Aorta (tissue), 5 donors: ENCODE measurements around the gene EIF3L. TPM values are rescaled to one million over a fixed set of nuclear protein-coding genes. Genes with fewer than 3 reads are reported as not detected.
A peak's percentile ranks its signal among the peaks of the same experiment; 100 is the strongest.

ENCODE experiments used
- ATAC-seq: fragments of 200-7000 bp; cut with Tn5 transposase; one replicate; pipeline ENCODE4 v1.9.1; 2022; ENCODE audit warnings: moderate library complexity; ENCODE audit not compliant: low FRiP score
- DNase-seq, 2 donors: peaks; one replicate each; pipeline ENCODE4 v3.0.0-alpha.2; 2020
- H3K27ac ChIP-seq, 2 donors: one replicate each; pipeline ENCODE4 v1.5.1; 2013; ENCODE audit warnings: low read length in 2 of 2, mild to moderate bottlenecking in 2 of 2, moderate library complexity in 2 of 2, control low read depth in 1 of 2, inconsistent platforms in 1 of 2, low read depth in 1 of 2
- H3K27me3 ChIP-seq, 2 donors: one replicate each; pipeline ENCODE4 v1.6.1; 2013; ENCODE audit warnings: control low read depth in 1 of 2, low read length in 1 of 2, mild to moderate bottlenecking in 1 of 2, moderate library complexity in 1 of 2; ENCODE audit not compliant: insufficient read depth in 2 of 2, control insufficient read depth in 1 of 2
- H3K36me3 ChIP-seq, 2 donors: one replicate each; pipeline ENCODE4 v1.6.1; 2013; ENCODE audit warnings: control low read depth in 1 of 2, low read length in 1 of 2, mild to moderate bottlenecking in 1 of 2; ENCODE audit not compliant: insufficient read depth in 2 of 2, control insufficient read depth in 1 of 2
- H3K4me1 ChIP-seq, 2 donors: one replicate each; pipeline ENCODE4 v1.6.1; 2013; ENCODE audit warnings: low read length in 2 of 2, control low read depth in 1 of 2, mild to moderate bottlenecking in 1 of 2, moderate library complexity in 1 of 2; ENCODE audit not compliant: insufficient read depth in 2 of 2, control insufficient read depth in 1 of 2
- H3K4me3 ChIP-seq, 2 donors: one replicate each; pipeline ENCODE4 v1.5.1; 2013; ENCODE audit warnings: low read length in 2 of 2, control low read depth in 1 of 2, mild to moderate bottlenecking in 1 of 2
- H3K9me3 ChIP-seq: one replicate; pipeline ENCODE4 v1.6.1; 2013; ENCODE audit warnings: mild to moderate bottlenecking, low read length; ENCODE audit not compliant: control insufficient read depth
- WGBS, 2 donors: extraction: QIAGEN DNeasy Blood & Tissue Kit; methylation state at CpG; one replicate each; pipeline ENCODE4 v1.1.7; 2013; 5-methylcytosine and 5-hydroxymethylcytosine counted together
- intact Hi-C, 2 donors: fragments of 100-400 bp; cut with DNase I; formaldehyde crosslinking; loops; one replicate each; pipeline versions ENCODE4 v1.14.2 to v1.15.0; 2022
- polyA plus RNA-seq, 2 donors: library from polyadenylated mRNA; stranded (reverse); fragments of 200-250 nt; gene quantifications; one replicate each; pipeline ENCODE4 v1.2.3, GENCODE V29; 2013
- total RNA-seq, 2 donors: library from RNA; stranded (reverse); fragmentation: NEBNext Ultra II Directional; extraction: Animal tissue kit (Norgen Biotek cat#: 25700); gene quantifications; one replicate each; pipeline ENCODE4 v1.2.1, GENCODE V29; 2021
- donor health status: healthy with polysubstance abuse.
- donor health status: Bipolar disorder and iron deficiency.
- donor health status: DM: no; HTN: no; CAD: no.
- donor health status: DM: no; HTN: no; CAD: no.
- donor health status: DM: yes; HTN: yes; CAD: no.

EIF3L gene
- total and polyA plus RNA-seq, 4 donors = 276 to 366 (median 331) TPM

DNA sequence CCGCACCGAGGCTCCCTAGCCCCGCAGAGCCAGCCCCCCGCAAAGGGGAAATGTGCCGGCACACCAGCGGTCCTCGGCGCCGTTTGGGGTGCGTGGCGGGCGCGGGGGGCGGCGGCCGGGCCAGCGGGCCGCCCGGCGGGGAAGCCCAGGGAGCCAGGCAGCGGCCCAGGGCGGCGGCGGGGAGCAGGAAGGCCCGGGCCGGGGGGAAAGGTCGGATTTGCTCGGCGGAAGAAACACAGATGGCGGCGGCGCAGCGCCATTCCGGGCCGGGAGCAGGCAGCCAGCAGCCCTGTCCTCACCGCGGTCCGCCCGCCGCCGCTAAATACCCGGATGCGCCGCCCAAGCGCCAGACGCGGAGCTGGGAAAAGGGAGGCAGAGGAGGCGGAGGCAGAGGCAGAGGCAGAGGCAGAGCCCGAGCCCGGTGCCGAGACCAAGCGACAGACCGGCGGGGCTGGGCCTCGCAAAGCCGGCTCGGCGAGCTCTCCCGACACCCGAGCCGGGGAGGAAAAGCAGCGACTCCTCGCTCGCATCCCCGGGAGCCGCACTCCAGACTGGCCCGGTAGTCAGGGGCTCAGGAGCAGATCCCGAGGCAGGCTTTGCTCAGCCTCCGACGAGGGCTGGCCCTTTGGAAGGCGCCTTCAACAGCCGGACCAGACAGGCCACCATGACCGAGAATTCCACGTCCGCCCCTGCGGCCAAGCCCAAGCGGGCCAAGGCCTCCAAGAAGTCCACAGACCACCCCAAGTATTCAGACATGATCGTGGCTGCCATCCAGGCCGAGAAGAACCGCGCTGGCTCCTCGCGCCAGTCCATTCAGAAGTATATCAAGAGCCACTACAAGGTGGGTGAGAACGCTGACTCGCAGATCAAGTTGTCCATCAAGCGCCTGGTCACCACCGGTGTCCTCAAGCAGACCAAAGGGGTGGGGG is 44.1 kb upstream of the EIF3L start:
- peak overlapping the region; percentile 49 to 53 for H3K27ac ChIP-seq
- H3K4me1 ChIP-seq = peaks cover 0 to 4% of the 10 kb centered on the region in 2 donors
- intact Hi-C loops = loop anchor here in 1 of 2 donors (5.0 kb wide), 1 partner anchor 147 kb away; the partner anchor contains the start of genes C22orf23 and POLR2F
- H3K36me3 ChIP-seq = no peaks in the 10 kb centered on the region
- 1 to 3% methylated on average over 73 to 87 of the region's 87 CpGs for WGBS, 2 donors
- peak; percentile 83 for ATAC-seq
- H3K9me3 ChIP-seq = no peaks in the 10 kb centered on the region
- no peaks in the 10 kb centered on the region for H3K27me3 ChIP-seq
- H3K4me3 ChIP-seq = peak overlapping the region; percentile 30 to 75
- DNase-seq = peak; percentile 94 to 97

GRCh38 chr22:37805810-37806277 is 43.4 kb upstream of the EIF3L start:
- H3K36me3 ChIP-seq = no peaks in the 10 kb centered on the region
- peak overlapping the region; percentile 1 to 32 for H3K4me3 ChIP-seq
- 15 to 19% methylated on average over 10 of the region's 10 CpGs for WGBS, 2 donors
- H3K27me3 ChIP-seq = no peaks in the 10 kb centered on the region
- H3K9me3 ChIP-seq = no peaks in the 10 kb centered on the region
- ATAC-seq (no peak), DNase-seq (no peak)
- peaks cover 0 to 4% of the 10 kb centered on the region in 2 donors for H3K4me1 ChIP-seq
- H3K27ac ChIP-seq = peak overlapping the region in 1 of 2 donors; percentile 49
- intact Hi-C loops = loop anchor here in 1 of 2 donors (5.0 kb wide), 1 partner anchor 146 kb away; the partner anchor contains the start of genes C22orf23 and POLR2F

- H3K27ac ChIP-seq = no peak overlapping the region
- intact Hi-C loops = loop anchor here in 1 of 2 donors (5.0 kb wide), 1 partner anchor 146 kb away; the partner anchor contains the start of genes C22orf23 and POLR2F
- ATAC-seq (no peak), DNase-seq (no peak)
- no peaks in the 10 kb centered on the region for H3K36me3 ChIP-seq
- peaks cover 0 to 4% of the 10 kb centered on the region in 2 donors for H3K4me1 ChIP-seq
- H3K27me3 ChIP-seq = no peaks in the 10 kb centered on the region
- no peaks in the 10 kb centered on the region for H3K9me3 ChIP-seq
- H3K4me3 ChIP-seq = peak overlapping the region; percentile 32 to 42
- 0 to 1% methylated on average over 19 of the region's 19 CpGs for WGBS, 2 donors
Measured at GRCh38 chr22:37806409-37807333, 42.5 kb upstream of the EIF3L start.

DNA sequence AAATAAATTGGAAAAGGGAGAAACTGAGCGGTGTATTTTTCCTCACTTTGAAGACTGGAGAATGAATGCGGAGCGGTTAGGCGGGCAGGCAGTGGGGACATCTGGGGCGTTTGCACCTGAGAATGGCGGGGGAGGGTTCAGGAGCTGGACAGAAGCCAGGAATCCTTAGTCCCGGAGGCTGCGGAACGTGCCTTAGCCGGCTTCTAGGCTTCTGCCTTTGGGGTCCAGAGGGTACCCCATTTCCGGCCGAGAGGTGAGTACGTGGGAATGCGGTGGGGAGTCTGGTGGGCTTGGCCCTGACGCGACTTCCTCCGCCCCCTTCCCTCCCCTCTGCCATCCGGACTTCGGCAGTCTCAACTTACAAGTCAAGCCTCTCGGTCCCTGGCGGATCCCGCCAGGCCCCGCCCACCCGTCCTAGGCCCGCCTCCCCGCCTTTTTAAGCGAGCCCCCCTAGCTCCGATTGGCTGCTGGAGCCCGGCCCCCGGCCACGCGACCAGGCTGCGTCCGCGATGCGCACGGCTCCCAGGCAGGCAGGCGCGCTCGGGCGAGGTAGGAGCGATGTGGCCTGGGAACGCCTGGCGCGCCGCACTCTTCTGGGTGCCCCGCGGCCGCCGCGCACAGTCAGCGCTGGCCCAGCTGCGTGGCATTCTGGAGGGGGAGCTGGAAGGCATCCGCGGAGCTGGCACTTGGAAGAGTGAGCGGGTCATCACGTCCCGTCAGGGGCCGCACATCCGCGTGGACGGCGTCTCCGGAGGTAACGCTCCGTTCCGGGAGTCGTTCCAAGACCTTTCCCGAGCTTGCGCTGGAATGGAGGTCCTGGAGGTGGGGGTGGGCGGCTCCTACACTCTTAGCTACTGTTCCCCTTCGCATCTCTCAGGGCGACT is 41.6 kb upstream of the EIF3L start, which contains the start of gene GCAT:
Gene GCAT (plus strand): TSS at position 525 of the 884 bp plus-strand sequence. CDS start 34 bp downstream, at position 559.
- peak within 1 kb of the TSS; percentile 32 to 42 for H3K4me3 ChIP-seq
- ATAC-seq (peak; percentile 94), DNase-seq (peak; percentile 97 to 98)
- no peaks in the 10 kb centered on the region for H3K9me3 ChIP-seq
- H3K4me1 ChIP-seq = peaks cover 0 to 4% of the 10 kb centered on the region in 2 donors
- no peaks in the 10 kb centered on the region for H3K27me3 ChIP-seq
- intact Hi-C loops = loop anchor here in 1 of 2 donors (5.0 kb wide), 1 partner anchor 145 kb away; the partner anchor contains the start of genes C22orf23 and POLR2F
- no peaks in the 10 kb centered on the region for H3K36me3 ChIP-seq
- WGBS, 2 donors = 0 to 1% methylated on average over 61 to 73 of the region's 73 CpGs
- peak within 1 kb of the TSS; percentile 1 to 2 for H3K27ac ChIP-seq

GRCh38 chr22:37808294-37808657 is 40.9 kb upstream of the EIF3L start:
- Histone ChIP-seq H3K9me3 (no peaks in the 10 kb centered on the region), H3K36me3 (no peaks in the 10 kb centered on the region), H3K4me1 (peaks cover 0 to 4% of the 10 kb centered on the region in 2 donors), H3K27me3 (no peaks in the 10 kb centered on the region), H3K27ac (peak overlapping the region in 1 of 2 donors; percentile 2), H3K4me3 (peak overlapping the region in 1 of 2 donors; percentile 30)
- no peak for DNase-seq
- ATAC-seq = no peak
- intact Hi-C loops = loop anchor here in 1 of 2 donors (5.0 kb wide), 1 partner anchor 144 kb away; the partner anchor contains the start of genes C22orf23 and POLR2F
- 1 to 3% methylated on average over 8 of the region's 8 CpGs for WGBS, 2 donors

DNA sequence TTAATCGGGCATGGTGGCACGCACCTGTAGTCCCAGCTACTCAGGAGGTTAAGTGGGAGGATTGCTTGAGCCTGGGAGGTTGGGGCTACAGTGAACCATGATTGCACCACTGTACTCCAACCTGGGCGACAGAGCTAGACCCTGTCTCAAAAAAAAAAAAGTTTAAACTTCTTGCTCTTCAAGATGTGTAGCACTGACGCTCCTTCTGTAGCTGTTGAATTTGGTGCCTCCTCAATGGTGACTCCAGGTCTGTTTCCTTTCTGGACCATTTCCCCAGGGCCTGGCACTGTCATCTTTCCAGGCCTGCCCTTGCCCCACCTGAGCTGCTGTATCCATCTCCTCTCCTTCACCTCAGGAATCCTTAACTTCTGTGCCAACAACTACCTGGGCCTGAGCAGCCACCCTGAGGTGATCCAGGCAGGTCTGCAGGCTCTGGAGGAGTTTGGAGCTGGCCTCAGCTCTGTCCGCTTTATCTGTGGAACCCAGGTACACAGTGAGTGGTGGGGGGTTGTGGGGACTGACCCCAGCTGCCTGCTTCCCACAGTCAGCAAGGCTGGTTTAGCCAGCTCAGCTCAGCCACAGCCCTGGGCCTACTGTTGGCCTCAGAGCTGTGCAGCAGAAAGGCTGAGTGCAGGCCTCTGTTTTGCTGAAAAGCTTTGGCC is 39.4 kb upstream of the EIF3L start:
- ATAC-seq (no peak), DNase-seq (no peak)
- Histone ChIP-seq H3K4me3 (no peak overlapping the region), H3K9me3 (no peaks in the 10 kb centered on the region), H3K36me3 (no peaks in the 10 kb centered on the region), H3K4me1 (peaks cover 0 to 4% of the 10 kb centered on the region in 2 donors), H3K27me3 (no peaks in the 10 kb centered on the region), H3K27ac (no peak overlapping the region)
- intact Hi-C loops = loop anchor here in 1 of 2 donors (5.0 to 10.0 kb wide), 2 partner anchors 125 to 142 kb away; partner anchors contain the start of genes C22orf23 and POLR2F
- WGBS, 2 donors = 91 to 93% methylated on average over 5 of the region's 5 CpGs

GRCh38 chr22:37811867-37812266 is 37.4 kb upstream of the EIF3L start:
- no peak overlapping the region for H3K27ac ChIP-seq
- no peak overlapping the region for H3K4me3 ChIP-seq
- intact Hi-C loops = loop anchor here in 1 of 2 donors (10.0 kb wide), 1 partner anchor 123 kb away; no protein-coding TSS in a partner anchor
- H3K36me3 ChIP-seq = no peaks in the 10 kb centered on the region
- no peak for DNase-seq
- WGBS, 2 donors = 90 to 96% methylated on average over 2 of the region's 2 CpGs
- ATAC-seq = no peak
- no peaks in the 10 kb centered on the region for H3K9me3 ChIP-seq
- no peaks in the 10 kb centered on the region for H3K4me1 ChIP-seq
- no peaks in the 10 kb centered on the region for H3K27me3 ChIP-seq
